ENCODE data around the gene SHC3.

Gene SHC3

DNA sequence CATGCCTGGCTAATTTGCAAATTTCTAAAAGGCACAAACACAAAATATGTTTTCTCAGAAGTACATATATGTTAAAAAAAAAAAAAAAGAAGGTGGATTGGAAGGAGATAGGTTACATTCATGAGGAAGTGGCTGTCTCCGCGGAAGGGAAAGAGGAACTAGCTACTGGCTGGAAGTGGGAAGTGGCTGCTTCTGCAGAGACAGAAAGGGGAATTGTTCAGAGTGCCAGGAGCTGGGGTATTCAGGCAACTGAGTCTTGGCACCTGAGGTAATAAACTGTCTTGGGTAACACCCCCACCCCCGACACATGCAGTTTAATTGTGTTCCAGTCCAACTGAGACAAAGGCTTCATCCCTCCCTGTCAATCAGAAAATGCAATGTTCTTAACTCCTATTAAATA, 141.7 kb downstream of the SHC3 start:
- H3K27ac ChIP-seq = no peak overlapping the region
- DNase-seq (ENCODE audit: low read depth, low spot score) = no peak

DNA sequence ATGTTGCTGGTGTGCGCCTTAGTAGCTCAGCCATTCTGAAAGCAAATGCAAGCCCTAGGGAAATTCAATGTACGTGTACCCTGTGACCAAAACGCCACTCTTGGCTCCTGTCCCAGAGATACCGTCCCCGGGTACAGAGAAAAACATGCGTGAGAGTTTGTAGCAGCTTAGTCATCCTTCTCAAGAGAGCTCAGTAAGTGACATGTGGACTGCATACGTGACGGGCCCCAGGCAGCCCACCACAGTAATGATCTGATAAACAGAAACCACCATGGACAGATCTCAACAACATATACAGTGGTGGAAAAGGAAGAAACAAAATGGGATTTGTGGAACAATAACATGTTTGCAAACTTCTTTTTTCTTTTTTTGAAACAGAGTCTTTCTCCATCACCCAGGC, 142.2 kb downstream of the SHC3 start:
- no peak overlapping the region for H3K27ac ChIP-seq
- DNase-seq (ENCODE audit: low read depth, low spot score) = no peak

DNA sequence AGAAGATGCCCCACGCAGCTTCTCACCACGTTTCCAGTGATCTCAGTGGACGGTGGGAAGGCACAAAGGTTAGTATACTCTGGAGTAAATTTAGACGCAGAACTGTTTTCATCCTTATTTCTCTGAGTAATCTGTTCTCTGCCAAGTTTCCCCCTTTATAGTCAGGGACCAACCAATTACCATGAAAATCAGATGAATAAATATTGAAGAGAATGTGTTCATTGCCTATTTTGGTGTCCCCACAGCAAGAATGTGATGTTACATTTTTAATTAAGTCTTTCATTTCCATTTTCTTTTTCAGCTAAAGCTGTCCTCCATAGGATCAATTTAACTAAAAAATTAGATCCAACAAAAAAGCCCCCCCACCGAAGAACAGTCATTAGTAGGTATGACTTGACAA, 146.0 kb downstream of the SHC3 start:
- no peak overlapping the region for H3K27ac ChIP-seq
- no peak for DNase-seq (ENCODE audit: low read depth, low spot score)

DNA sequence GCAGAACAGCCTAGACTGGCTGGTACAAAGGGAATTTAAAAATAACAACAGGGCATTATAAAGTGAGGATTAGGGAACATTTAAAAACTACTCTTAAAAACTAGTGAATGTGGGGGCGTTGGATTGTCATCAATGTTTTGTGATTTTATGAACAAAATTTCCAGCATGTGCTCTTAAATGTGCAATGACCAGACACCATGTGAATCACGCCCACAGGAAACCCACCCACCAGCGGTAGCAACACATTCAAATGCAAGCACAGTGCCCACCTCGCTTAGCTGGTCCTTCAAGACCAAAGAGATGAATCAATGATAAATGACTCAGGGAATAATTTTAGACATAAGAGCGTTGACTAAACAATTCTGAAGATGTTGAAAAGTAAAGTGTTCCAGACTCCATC, 146.4 kb downstream of the SHC3 start:
- no peak overlapping the region for H3K27ac ChIP-seq
- no peak for DNase-seq (ENCODE audit: low read depth, low spot score)

DNA sequence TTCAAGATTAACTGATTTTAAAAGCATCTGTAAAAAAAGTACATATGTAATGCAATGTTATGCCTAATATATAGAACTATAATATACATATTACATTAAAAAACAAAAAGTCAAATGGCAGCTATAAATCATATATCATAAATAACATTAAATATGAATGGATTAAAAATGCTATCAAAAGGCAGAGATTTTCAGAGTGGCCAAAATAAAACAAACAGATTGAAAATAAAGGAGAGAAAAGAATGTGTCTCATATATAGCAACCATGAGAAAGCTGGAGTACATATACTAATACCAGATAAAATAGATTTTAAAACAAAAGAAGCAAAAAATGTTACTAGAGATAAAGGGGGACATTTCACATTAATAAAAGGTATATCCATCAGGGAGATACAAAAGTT, 148.8 kb downstream of the SHC3 start:
- H3K27ac ChIP-seq = no peak overlapping the region
- no peak for DNase-seq (ENCODE audit: low read depth, low spot score)

DNA sequence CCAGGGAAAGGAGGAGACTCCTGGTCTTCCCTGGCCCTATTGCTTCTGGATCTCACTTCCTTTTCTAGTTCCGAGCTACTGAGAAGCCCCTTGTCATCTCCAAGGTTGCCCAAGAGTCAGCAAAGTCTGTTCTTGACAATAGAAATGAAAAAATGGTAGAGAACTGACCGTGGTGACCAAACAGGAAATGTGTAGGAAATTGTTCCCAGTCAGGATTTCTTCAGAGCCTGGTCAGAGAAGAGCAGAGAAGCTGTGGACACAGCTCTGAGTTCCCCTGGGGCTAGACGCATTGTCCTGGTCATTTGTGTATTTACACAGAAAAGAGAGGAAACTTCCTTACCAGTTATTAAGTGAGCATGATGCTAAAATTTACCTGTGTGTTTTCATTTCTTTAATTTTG, 151.7 kb downstream of the SHC3 start:
- no peak for DNase-seq (ENCODE audit: low read depth, low spot score)
- no peak overlapping the region for H3K27ac ChIP-seq

DNA sequence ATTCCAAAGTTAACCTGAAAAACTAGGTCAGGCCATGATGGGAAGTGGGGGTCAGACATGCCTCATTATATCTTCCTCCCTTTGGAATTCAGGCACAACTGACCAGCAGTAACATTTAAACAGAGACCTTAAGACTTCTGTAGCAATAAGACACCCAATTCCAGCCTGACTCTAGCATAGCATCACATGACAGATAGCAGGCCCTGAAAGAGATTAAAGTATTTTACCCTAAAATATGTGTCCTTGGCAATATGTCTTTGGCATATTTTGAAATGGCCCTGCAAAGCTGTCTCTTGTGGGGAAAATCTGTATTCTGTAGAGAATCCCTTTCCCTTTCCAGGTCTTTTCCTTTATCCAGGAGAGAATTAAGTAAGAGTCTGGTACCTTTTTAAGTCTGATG, 153.1 kb downstream of the SHC3 start:
- DNase-seq (ENCODE audit: low read depth, low spot score) = no peak
- no peak overlapping the region for H3K27ac ChIP-seq

DNA sequence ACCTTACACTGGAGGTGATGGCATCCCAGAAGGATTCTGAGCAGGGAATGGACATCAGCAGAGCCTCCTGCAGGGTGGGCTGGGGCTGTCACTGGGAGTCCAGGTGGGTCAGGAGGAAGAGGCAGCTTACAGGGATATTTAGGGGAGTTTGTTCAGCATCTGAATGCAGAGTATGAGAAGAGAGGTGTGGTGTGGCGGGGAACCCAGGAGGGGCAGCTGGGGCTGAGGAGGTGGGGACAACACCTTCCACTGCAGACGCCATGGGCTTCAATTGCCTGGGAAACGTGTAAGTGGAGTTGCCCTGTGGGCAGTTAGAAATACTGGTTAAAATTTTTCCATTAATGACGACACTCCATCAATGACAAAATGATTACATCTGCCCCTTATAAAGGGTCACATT, 153.9 kb downstream of the SHC3 start:
- H3K27ac ChIP-seq = no peak overlapping the region
- DNase-seq (ENCODE audit: low read depth, low spot score) = no peak

DNA sequence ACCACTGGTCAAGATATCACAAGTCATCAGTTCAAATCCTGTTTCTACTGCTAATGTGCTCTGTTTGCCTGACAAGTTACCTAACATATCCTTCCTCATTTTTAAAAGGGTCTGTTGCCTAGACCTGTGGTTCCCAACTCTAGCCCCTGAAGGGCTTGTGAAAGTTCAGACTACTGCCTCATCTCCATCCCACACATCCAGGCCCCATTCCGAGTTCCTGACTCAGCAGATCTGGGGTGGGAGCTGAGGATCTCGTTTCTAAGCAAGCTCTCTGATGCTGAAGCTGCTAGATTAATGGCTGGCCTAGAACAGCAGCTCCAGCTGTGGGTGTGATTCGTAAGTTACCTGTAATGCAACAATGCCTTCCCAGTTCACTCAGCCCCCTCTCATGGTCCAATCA, 154.9 kb downstream of the SHC3 start:
- no peak overlapping the region for H3K27ac ChIP-seq
- no peak for DNase-seq (ENCODE audit: low read depth, low spot score)

DNA sequence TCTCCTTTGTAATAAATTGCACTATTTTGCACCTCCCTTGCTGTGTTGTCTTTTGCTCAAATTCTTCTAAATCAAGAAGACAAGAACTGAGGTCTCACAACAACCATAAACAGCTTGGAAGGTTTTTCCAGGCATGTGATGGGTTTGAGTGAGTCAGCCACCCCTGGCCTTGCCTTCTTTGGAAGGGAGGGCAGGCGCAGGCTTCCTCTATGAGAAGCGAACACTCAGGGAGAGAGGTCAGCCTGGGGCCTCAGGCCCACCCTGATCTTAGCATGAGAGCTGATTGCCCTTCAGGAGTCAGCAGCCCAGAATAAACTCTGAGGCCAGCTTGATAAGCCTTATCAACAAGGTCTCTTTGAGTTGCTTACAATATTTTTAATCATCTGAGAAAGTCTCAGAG, 155.7 kb downstream of the SHC3 start:
- no peak for DNase-seq (ENCODE audit: low read depth, low spot score)
- H3K27ac ChIP-seq = no peak overlapping the region

DNA sequence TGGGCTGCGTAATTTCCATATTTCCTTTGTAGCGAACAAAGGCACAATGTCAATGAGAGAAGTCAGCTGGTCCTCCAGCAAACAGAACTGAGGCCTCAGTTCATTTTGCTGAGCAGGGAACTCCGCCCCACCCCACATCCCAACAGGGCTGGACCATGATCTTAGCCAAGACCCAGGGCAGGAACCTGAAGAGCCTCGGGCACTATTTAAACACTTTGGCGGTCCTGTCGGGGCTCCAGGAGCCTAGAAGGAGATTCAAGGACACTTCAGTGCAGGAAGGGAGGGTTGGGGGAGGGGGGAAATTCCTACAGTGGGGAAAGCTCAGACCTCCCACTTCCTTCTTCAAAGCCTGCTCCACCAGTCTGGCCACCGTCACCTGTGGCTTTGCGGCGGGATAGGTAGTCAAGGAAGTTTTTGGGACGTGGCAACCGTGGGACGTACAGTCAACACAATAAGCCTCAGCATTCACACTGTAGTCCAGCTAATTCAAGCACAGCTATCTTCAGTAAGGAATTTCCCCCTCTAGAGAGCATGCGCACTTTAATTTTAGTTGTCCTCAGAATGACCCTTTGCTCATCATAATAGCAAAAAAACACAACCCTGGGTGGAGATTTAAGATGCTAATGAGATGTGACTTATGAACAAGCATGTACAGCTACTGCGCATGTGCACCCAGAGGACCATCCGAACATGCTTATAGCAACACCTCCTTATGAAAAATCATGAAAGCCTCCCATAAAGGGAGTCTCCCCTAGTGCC, 156.4 kb downstream of the SHC3 start:
- DNase-seq (ENCODE audit: low read depth, low spot score) = peak; percentile 71
- H3K27ac ChIP-seq = peak overlapping the region; percentile 14

DNA sequence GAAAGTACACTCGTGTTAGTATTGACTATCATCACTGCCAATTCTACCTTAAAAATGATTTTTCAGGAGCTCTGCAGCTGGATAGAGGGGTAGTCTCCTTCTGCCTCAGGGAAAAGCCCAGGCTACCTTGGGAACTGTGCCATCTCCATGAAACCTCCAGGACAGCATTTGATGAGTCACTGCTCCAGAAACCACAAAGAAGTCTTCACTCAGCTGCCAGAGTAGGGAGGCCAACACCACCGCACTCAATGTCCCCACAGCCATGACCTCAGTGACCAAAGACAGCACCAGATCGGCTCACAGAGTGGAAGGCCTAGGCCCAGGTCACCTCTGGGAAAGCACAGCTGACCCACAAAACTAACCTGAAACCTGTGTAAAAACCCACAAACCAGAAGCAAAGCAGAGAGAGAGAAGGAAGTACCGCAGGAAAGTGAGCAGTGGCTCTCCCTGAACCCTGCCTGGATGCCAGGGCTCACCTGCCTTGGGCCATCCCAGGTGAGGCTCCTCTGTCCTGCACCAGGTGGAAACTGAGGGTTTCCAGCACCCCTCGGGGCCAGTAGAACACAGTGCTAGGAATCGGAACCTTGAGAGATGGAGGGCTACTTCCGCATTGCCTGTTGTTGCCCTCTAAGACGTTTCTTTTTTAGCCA, 157.3 kb downstream of the SHC3 start:
- peak overlapping the region; percentile 14 for H3K27ac ChIP-seq
- peak; percentile 26 for DNase-seq (ENCODE audit: low read depth, low spot score)

DNA sequence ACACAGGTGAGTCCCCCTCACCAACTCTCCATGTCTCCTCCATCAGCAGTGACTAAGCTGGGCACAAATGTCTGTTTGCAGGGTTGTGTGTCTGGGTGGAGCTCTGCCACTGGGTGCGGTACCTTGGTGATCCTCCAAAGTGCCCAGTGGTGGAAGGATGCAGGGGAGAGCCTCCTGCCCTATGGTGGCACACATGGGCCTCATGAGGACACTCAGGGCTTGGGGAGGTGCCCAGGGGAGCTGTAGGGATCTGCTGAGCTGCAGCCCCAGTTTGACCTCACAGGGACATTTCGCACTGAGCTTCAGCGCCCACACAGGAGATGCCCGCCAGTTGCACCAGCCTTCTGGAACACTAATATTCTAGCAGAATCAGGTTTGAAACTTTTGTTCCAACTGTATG, 157.9 kb downstream of the SHC3 start:
- no peak overlapping the region for H3K27ac ChIP-seq
- DNase-seq (ENCODE audit: low read depth, low spot score) = no peak

DNA sequence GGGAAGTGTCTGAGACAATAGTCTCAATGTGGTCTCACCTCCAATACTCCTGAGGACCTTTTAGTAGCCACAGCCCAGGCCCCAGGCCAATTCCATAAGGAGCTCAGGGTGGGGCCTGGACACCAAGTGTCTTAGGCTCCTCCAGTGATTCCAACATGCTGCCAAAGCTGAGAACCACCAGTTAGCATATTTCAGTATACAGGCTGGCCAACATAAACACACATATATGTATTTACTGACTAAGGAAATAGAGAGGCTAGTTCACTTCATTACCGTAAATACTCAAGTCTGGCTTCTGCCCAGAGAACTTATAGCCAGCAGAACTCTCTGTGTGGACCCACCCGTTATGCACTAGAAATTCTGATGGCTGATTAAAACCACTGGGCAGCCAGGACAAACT, 163.3 kb downstream of the SHC3 start:
- DNase-seq (ENCODE audit: low read depth, low spot score) = no peak
- H3K27ac ChIP-seq = no peak overlapping the region

DNA sequence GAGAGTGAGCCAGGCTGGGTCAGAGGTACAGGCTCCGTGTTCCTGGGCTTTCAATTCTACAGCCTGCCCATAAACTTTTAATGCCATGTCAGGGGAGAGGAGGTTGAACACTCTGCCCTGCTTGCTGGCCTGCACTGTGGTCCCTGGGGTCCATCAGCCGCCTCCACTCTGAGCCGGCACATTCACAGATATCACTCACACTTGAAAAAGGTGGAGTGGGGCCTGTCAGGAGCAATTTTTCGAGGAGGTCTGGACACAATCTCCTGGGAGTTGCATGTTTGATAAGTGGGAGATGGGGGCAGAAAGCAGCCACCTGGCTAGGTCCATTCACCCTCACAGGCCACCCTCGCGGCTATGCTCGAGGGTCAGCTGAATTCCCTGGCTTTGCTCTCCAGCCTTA, 164.5 kb downstream of the SHC3 start:
- no peak overlapping the region for H3K27ac ChIP-seq
- no peak for DNase-seq (ENCODE audit: low read depth, low spot score)

DNA sequence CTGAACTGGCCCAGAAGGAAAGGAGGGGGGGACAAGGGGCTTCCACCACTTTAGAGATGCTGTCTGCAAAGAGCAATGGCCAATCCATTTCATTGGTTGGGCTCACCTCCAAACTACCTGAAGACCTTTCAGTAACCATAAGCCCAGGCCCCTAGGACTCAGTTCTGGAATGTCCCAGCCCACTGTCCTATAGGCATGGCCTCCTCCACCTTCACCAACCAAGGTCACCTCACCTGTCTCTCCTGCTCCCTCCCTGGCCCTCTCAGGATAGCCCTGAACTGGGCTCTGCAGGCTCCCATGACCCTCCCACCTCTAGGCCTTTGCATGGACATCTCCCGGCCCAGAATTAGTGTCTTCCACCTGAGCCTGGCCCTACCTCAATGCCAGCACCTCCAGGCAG, 165.0 kb downstream of the SHC3 start:
- no peak overlapping the region for H3K27ac ChIP-seq

DNA sequence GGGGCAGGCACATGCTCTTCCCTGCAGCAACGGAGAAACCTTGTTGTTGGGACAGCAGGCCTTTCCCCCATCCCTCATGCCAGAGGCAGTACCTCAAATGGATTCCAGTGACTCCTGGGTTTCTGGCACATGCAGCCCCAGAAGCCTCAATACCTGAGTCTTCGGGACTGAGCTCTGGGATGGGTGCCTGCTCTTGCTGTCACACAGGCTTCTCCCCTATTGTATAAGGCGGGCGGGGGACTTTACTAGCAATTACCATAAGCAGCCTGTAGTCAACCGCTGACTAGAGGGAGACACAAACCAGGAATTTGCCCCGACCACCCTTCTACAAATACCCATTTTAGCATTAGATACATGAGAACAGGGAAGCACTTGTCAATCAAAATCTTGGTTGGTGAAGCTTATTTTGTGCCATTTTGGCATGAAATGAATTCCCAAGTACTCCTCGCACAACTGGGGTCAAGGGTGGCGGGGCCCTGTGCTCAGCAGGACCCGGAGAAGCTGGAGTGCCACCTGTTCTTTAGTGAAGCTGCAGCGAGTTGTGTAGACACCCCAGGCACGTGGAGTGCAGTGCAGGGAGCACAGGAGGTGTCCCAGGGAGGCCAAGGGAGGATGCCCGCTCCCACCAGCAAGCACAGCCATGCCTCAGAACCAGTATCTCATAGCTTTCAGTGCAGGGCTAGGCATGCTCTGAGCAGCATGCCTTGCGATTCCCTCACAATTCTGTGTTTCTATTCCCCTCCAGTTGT, 166.2 kb downstream of the SHC3 start:
- no peak overlapping the region for H3K27ac ChIP-seq
- no peak for DNase-seq (ENCODE audit: low read depth, low spot score)

More for the DNA sequence above, 165.0 kb downstream of the SHC3 start:
- DNase-seq (ENCODE audit: low read depth, low spot score) = no peak

DNA sequence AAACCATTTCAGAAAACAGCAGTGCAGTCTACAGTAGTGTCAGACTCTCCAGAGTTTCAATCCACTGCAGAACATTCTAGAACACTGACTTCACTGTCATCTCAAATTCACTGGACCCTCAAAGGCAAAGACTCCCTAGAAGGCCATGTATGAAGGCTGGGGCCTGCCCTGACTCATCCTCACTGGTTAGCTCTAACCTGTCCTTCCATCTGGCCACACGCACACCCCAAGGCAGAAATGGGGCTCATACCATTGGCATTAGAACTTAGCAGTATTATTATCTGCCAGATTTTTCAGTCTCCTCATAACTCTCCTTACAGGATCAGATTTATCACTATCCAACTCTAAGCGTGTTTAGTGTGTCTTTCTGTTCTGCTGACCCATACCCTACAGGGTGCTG, 166.9 kb downstream of the SHC3 start:
- no peak for DNase-seq (ENCODE audit: low read depth, low spot score)
- no peak overlapping the region for H3K27ac ChIP-seq

DNA sequence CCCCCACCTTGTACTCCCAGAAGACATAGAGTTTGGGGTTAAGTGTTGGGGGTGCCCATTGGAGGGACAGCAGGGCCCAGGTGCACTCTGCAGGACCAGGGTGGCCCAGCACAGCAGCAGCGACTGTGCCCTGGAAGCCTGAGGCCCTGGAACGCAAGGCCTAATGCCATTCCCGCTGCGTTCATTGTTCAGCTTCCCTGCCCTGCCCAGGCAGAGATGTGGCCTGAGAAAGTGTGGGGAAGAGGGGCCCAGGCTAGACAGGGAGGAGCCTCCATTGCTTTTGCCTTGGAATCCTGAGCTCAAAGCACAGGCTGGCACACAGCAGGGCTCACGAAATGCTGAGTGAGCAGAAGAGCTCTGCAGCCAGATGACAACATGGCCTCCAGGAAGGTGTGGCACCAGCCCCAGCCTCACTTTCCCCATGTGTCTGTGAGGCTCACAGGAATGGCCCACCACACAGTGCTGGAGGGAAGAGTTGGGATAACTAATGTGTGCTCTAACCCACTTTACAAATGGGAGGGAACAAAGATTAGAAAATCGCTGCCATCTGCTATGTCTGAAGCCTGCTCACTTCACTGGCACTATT, 168.0 kb downstream of the SHC3 start:
- H3K27ac ChIP-seq = no peak overlapping the region
- DNase-seq (ENCODE audit: low read depth, low spot score) = no peak

DNA sequence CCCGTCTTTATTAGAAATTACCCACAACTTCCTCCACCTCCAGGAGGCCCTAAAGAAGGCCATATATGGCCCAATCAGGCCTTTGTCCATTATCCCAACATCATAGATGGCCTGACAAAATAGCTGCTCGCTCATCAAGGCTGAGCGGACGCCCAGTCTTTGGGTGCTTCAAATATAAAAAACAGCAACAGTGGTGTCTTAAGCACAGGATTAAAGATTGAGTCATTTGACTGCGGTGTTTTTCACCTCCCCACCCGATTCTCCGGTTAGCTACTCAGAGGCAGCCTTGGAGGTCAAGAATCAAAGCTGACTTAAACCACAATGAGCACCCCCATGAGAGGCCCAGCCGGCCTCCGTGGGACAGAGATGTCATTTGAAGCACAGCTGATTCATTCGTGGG, 168.6 kb downstream of the SHC3 start:
- no peak for DNase-seq (ENCODE audit: low read depth, low spot score)

DNA sequence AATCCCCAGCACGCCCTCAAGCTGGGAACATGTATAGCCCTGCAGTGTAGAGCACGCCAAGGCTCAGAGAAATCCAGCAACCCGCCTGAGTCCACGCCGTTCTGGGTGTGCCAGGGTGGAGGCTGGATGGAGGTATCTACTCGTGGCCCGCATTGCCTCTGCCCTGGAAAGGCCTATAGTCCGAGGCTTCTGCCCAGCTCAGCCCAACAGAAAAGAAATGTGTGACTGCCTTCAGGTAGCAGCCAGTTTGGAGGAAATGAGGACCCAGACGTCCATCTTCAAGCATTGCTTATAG, 169.1 kb downstream of the SHC3 start:
- no peak for DNase-seq (ENCODE audit: low read depth, low spot score)
- no peak overlapping the region for H3K27ac ChIP-seq

More for the DNA sequence above, 168.6 kb downstream of the SHC3 start:
- H3K27ac ChIP-seq = no peak overlapping the region
